Measurements from ENCODE around the gene HCRT. TPM values are rescaled to one million over a fixed set of nuclear protein-coding genes. Genes with fewer than 3 reads are reported as not detected.

The HCRT gene
- total and polyA plus RNA-seq, 2 of the 8 experiments (the other 6 are each of a cell fraction or from before 2014, with no cell fraction given) = not detected

- H4K91ac ChIP-seq (replicated peaks; ENCODE audit: insufficient read length, low read length) = no peak overlapping the region
- H4K5ac ChIP-seq (ENCODE audit: insufficient read length, low read depth, low read length) = no peak overlapping the region
- no peak overlapping the region for H3K4me3 ChIP-seq (ENCODE audit: extremely low read depth in 1 of 4, insufficient read depth in 2 of 4, low read depth in 3 of 4, low read length in 4 of 4)
- WGBS, 2 experiments (ENCODE audit: extremely low coverage in 1 of 2, insufficient coverage in 1 of 2, insufficient read length in 1 of 2, insufficient replicate concordance in 2 of 2, low coverage in 1 of 2, low lambda C conversion rate in 2 of 2, missing lambda C conversion rate in 1 of 2) = 93% methylated on average over 2 of the region's 2 CpGs; no CpG with 5 or more reads in 1 of the 2 experiments
- H3K4me2 ChIP-seq (ENCODE audit: insufficient read depth in 1 of 2, low read depth in 2 of 2, low read length in 2 of 2) = no peak overlapping the region
- no peak overlapping the region for H4K8ac ChIP-seq (ENCODE audit: extremely low read depth, insufficient read depth, low read length)
- no peak overlapping the region for H2BK120ac ChIP-seq (replicated peaks; ENCODE audit: low read depth, low read length)
- no peaks in the 10 kb centered on the region for H3K27me3 ChIP-seq (replicated peaks in 1 of 4; ENCODE audit: control insufficient read depth in 3 of 4, extremely low read depth in 1 of 4, insufficient read depth in 3 of 4, low read length in 3 of 4)
- DNase-seq (ENCODE audit: low read depth in 1 of 2, low spot score in 2 of 2) (no peak), FAIRE-seq (no peak)
- CTCF ChIA-PET (ENCODE audit: partially characterized antibody) = interaction anchor here (1.8 to 2.3 kb wide), 3 partner anchors 13 to 19 kb away, joined by 3 to 7 read pairs (median 4); no protein-coding TSS in a partner anchor
- H2BK12ac ChIP-seq (ENCODE audit: low read depth, low read length) = no peak overlapping the region
- H3K18ac ChIP-seq (ENCODE audit: extremely low read depth, low read length) = no peak overlapping the region
- H4K20me1 ChIP-seq (replicated peaks in 1 of 2; ENCODE audit: control insufficient read depth in 1 of 2, insufficient read depth in 2 of 2, low read length in 2 of 2) = no peaks in the 10 kb centered on the region
- no peak overlapping the region for H2AFZ ChIP-seq (ENCODE audit: low read length)
- no peak overlapping the region for H2AK5ac ChIP-seq (ENCODE audit: low read depth, low read length)
- no peak overlapping the region for H3K27ac ChIP-seq (ENCODE audit: low read depth, low read length)
- no peaks in the 10 kb centered on the region for H3K23me2 ChIP-seq (ENCODE audit: low read depth, low read length)
- H3K79me1 ChIP-seq (ENCODE audit: low read depth, low read length) = no peaks in the 10 kb centered on the region
- no peak overlapping the region for H3K56ac ChIP-seq (replicated peaks; ENCODE audit: insufficient read length, low read depth, low read length)
- POLR2A ChIA-PET (ENCODE audit: partially characterized antibody) = no interaction called here
- H3K9ac ChIP-seq (replicated peaks in 1 of 4; ENCODE audit: extremely low read depth in 1 of 4, low read depth in 3 of 4, low read length in 3 of 4) = no peak overlapping the region
- no peak overlapping the region for H3K14ac ChIP-seq (ENCODE audit: insufficient read length)
- TF ChIP-seq EGR1 (IDR thresholded peaks at IDR 0.05; ENCODE audit: borderline replicate concordance, low read depth, low read length) (no peak), CREB1 (IDR thresholded peaks at IDR 0.05) (no peak), SIN3A (conservative IDR thresholded peaks at IDR 0.05 in 1 of 2, IDR thresholded peaks at IDR 0.05 in 1 of 2; ENCODE audit: low read depth in 1 of 2, low read length in 2 of 2) (no peak), CBX8 (IDR thresholded peaks at IDR 0.05; ENCODE audit: borderline replicate concordance, low read depth, low read length) (no peak), TBP (IDR thresholded peaks at IDR 0.05; ENCODE audit: low read depth, low read length) (no peak), PHF8 (conservative IDR thresholded peaks at IDR 0.05; ENCODE audit: low read depth, low read length) (no peak), TAF1 (IDR thresholded peaks at IDR 0.05; ENCODE audit: low read depth, low read length) (no peak), SIX5 (IDR thresholded peaks at IDR 0.05; ENCODE audit: low read depth, low read length) (no peak), RFX5 (IDR thresholded peaks at IDR 0.05; ENCODE audit: borderline replicate concordance, low read depth, low read length) (no peak), KDM4A (IDR thresholded peaks at IDR 0.05; ENCODE audit: low read depth, low read length, severe bottlenecking) (no peak), CTBP2 (IDR thresholded peaks at IDR 0.05; ENCODE audit: borderline replicate concordance, insufficient read depth, insufficient read length, low read length) (no peak), CHD1 (IDR thresholded peaks at IDR 0.05; ENCODE audit: low read depth, low read length) (no peak), HDAC2 (IDR thresholded peaks at IDR 0.05; ENCODE audit: borderline replicate concordance in 1 of 2, low read depth in 2 of 2, low read length in 2 of 2) (no peak), NRF1 (IDR thresholded peaks at IDR 0.05; ENCODE audit: low read depth, low read length) (no peak), JUND (IDR thresholded peaks at IDR 0.05; ENCODE audit: low read length) (no peak)
- no peaks in the 10 kb centered on the region for H3K4me1 ChIP-seq (replicated peaks in 1 of 4; ENCODE audit: control insufficient read depth in 3 of 4, insufficient read depth in 4 of 4, low read length in 3 of 4)
- H3K36me3 ChIP-seq (ENCODE audit: control insufficient read depth in 2 of 4, insufficient read depth in 4 of 4, low read length in 3 of 4) = peaks cover 0 to 24% (median 8%) of the 10 kb centered on the region in 4 experiments; a peak in 6 of 8 replicates
- no peak overlapping the region for H3K4ac ChIP-seq (replicated peaks; ENCODE audit: insufficient read length, low read depth, low read length)
- H3K9me3 ChIP-seq (ENCODE audit: insufficient read depth in 2 of 2, low read depth in 1 of 2, low read length in 1 of 2) = no peaks in the 10 kb centered on the region
- no peak overlapping the region for H2BK5ac ChIP-seq (ENCODE audit: low read depth, low read length)
- H2BK20ac ChIP-seq (ENCODE audit: low read length) = no peak overlapping the region
- no peak overlapping the region for H3K23ac ChIP-seq (ENCODE audit: insufficient read length)
- H3K79me2 ChIP-seq (ENCODE audit: control insufficient read depth in 1 of 2, insufficient read depth in 2 of 2, low read length in 2 of 2) = no peaks in the 10 kb centered on the region
- no peak overlapping the region for H2BK15ac ChIP-seq (ENCODE audit: low read length)
These were observed 18.1 kb upstream of the HCRT start for GRCh38 chr17:42203354-42203753.

All from H1 (cell line).